ENCODE measurements around the gene TJP3. TPM values are rescaled to one million over a fixed set of nuclear protein-coding genes. Genes with fewer than 3 reads are reported as not detected.

The TJP3 gene
- total RNA-seq, 1 donor from 2014 or later, result 2.0 TPM

- no peaks in the 10 kb centered on the region for H3K9me3 Mint-ChIP-seq (ENCODE audit: unreplicated experiment)
- peaks cover 3% of the 10 kb centered on the region for H3K36me3 Mint-ChIP-seq (ENCODE audit: low read depth, unreplicated experiment)
- no peak for DNase-seq (ENCODE audit: low read depth)
Measured at GRCh38 chr19:3766520-3766919, 58.3 kb downstream of the TJP3 start.

GRCh38 chr19:3767050-3767449, 58.9 kb downstream of the TJP3 start:
- H3K79me2 ChIP-seq (ENCODE audit: insufficient read depth, low read length), result peaks cover 6% of the 10 kb centered on the region
- Mint-ChIP-seq H3K36me3 (ENCODE audit: low read depth, unreplicated experiment) (peaks cover 3% of the 10 kb centered on the region), H3K27me3 (ENCODE audit: low read depth, unreplicated experiment) (no peaks in the 10 kb centered on the region), H3K9me3 (ENCODE audit: unreplicated experiment) (no peaks in the 10 kb centered on the region), H3K4me3 (ENCODE audit: unreplicated experiment) (no peak overlapping the region), H3K4me1 (ENCODE audit: low read depth, unreplicated experiment) (no peaks in the 10 kb centered on the region), H3K27ac (ENCODE audit: unreplicated experiment) (no peak overlapping the region)
- no peak overlapping the region for H3K4me3 ChIP-seq (ENCODE audit: insufficient read depth, low read depth, low read length)
- no peaks in the 10 kb centered on the region for H4K20me1 ChIP-seq (ENCODE audit: insufficient read depth, low read length)
- H3K4me1 ChIP-seq (ENCODE audit: insufficient read depth, low read length), result peaks cover 5% of the 10 kb centered on the region
- H3K4me2 ChIP-seq (ENCODE audit: low read length), result no peak overlapping the region
- FAIRE-seq (no peak), DNase-seq (ENCODE audit: low read depth) (no peak)
- H3K36me3 ChIP-seq (ENCODE audit: insufficient read depth, low read length), result no peaks in the 10 kb centered on the region
- H2AFZ ChIP-seq (ENCODE audit: low read depth, low read length), result no peak overlapping the region
- H3K9me3 ChIP-seq (ENCODE audit: insufficient read depth, low read depth, low read length), result no peaks in the 10 kb centered on the region
- no peaks in the 10 kb centered on the region for H3K27me3 ChIP-seq (ENCODE audit: insufficient read depth, low read length)
- TF ChIP-seq, protein P1, sequence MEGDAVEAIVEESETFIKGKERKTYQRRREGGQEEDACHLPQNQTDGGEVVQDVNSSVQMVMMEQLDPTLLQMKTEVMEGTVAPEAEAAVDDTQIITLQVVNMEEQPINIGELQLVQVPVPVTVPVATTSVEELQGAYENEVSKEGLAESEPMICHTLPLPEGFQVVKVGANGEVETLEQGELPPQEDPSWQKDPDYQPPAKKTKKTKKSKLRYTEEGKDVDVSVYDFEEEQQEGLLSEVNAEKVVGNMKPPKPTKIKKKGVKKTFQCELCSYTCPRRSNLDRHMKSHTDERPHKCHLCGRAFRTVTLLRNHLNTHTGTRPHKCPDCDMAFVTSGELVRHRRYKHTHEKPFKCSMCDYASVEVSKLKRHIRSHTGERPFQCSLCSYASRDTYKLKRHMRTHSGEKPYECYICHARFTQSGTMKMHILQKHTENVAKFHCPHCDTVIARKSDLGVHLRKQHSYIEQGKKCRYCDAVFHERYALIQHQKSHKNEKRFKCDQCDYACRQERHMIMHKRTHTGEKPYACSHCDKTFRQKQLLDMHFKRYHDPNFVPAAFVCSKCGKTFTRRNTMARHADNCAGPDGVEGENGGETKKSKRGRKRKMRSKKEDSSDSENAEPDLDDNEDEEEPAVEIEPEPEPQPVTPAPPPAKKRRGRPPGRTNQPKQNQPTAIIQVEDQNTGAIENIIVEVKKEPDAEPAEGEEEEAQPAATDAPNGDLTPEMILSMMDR (IDR thresholded peaks at IDR 0.05; ENCODE audit: insufficient read depth, low read depth, low read length), result no peak
- TF ChIP-seq EZH2 (IDR thresholded peaks at IDR 0.05; ENCODE audit: insufficient read depth, low read length), result no peak
- no peak overlapping the region for H3K27ac ChIP-seq (ENCODE audit: low read depth, low read length)
- H3K9ac ChIP-seq (ENCODE audit: low read length), result no peak overlapping the region

More at GRCh38 chr19:3766520-3766919, 58.3 kb downstream of the TJP3 start:
- Mint-ChIP-seq H3K4me1 (ENCODE audit: low read depth, unreplicated experiment) (no peaks in the 10 kb centered on the region), H3K27me3 (ENCODE audit: low read depth, unreplicated experiment) (no peaks in the 10 kb centered on the region), H3K4me3 (ENCODE audit: unreplicated experiment) (no peak overlapping the region), H3K27ac (ENCODE audit: unreplicated experiment) (no peak overlapping the region)
- TF ChIP-seq, protein P1 (IDR thresholded peaks at IDR 0.05; ENCODE audit: insufficient read depth, low read depth, low read length), result no peak
- TF ChIP-seq EZH2 (IDR thresholded peaks at IDR 0.05; ENCODE audit: insufficient read depth, low read length), result no peak
- Histone ChIP-seq H4K20me1 (ENCODE audit: insufficient read depth, low read length) (no peaks in the 10 kb centered on the region), H3K27me3 (ENCODE audit: insufficient read depth, low read length) (no peaks in the 10 kb centered on the region), H3K79me2 (ENCODE audit: insufficient read depth, low read length) (peaks cover 6% of the 10 kb centered on the region), H3K9me3 (ENCODE audit: insufficient read depth, low read depth, low read length) (no peaks in the 10 kb centered on the region), H3K4me1 (ENCODE audit: insufficient read depth, low read length) (peaks cover 9% of the 10 kb centered on the region), H3K9ac (ENCODE audit: low read length) (no peak overlapping the region), H3K36me3 (ENCODE audit: insufficient read depth, low read length) (no peaks in the 10 kb centered on the region), H3K4me3 (ENCODE audit: insufficient read depth, low read depth, low read length) (no peak overlapping the region), H2AFZ (ENCODE audit: low read depth, low read length) (no peak overlapping the region), H3K4me2 (ENCODE audit: low read length) (no peak overlapping the region), H3K27ac (ENCODE audit: low read depth, low read length) (no peak overlapping the region)
- FAIRE-seq, result no peak

- no peak overlapping the region for H3K27ac ChIP-seq (ENCODE audit: low read depth, low read length)
- peaks cover 3% of the 10 kb centered on the region for H3K36me3 Mint-ChIP-seq (ENCODE audit: low read depth, unreplicated experiment)
- no peaks in the 10 kb centered on the region for H4K20me1 ChIP-seq (ENCODE audit: insufficient read depth, low read length)
- peaks cover 2% of the 10 kb centered on the region for H3K4me1 ChIP-seq (ENCODE audit: insufficient read depth, low read length)
- H3K79me2 ChIP-seq (ENCODE audit: insufficient read depth, low read length), result peaks cover 4% of the 10 kb centered on the region
- no peak overlapping the region for H3K9ac ChIP-seq (ENCODE audit: low read length)
- no peaks in the 10 kb centered on the region for H3K4me1 Mint-ChIP-seq (ENCODE audit: low read depth, unreplicated experiment)
- no peaks in the 10 kb centered on the region for H3K36me3 ChIP-seq (ENCODE audit: insufficient read depth, low read length)
- peaks cover 5% of the 10 kb centered on the region for H3K27me3 Mint-ChIP-seq (ENCODE audit: low read depth, unreplicated experiment)
- H3K9me3 ChIP-seq (ENCODE audit: insufficient read depth, low read depth, low read length), result no peaks in the 10 kb centered on the region
- H3K4me2 ChIP-seq (ENCODE audit: low read length), result no peak overlapping the region
- no peak for DNase-seq (ENCODE audit: low read depth)
- H2AFZ ChIP-seq (ENCODE audit: low read depth, low read length), result no peak overlapping the region
- TF ChIP-seq, protein P1 (IDR thresholded peaks at IDR 0.05; ENCODE audit: insufficient read depth, low read depth, low read length), result no peak
- no peak for TF ChIP-seq EZH2 (IDR thresholded peaks at IDR 0.05; ENCODE audit: insufficient read depth, low read length)
- H3K27ac Mint-ChIP-seq (ENCODE audit: unreplicated experiment), result no peak overlapping the region
- H3K27me3 ChIP-seq (ENCODE audit: insufficient read depth, low read length), result no peaks in the 10 kb centered on the region
- FAIRE-seq, result no peak
- no peak overlapping the region for H3K4me3 ChIP-seq (ENCODE audit: insufficient read depth, low read depth, low read length)
- H3K9me3 Mint-ChIP-seq (ENCODE audit: unreplicated experiment), result no peaks in the 10 kb centered on the region
- H3K4me3 Mint-ChIP-seq (ENCODE audit: unreplicated experiment), result no peak overlapping the region
Measured at GRCh38 chr19:3768015-3768747, 60.0 kb downstream of the TJP3 start.

Measured in astrocyte (in vitro differentiated cells and primary cell).